NCI-H748 (cell line): ENCODE measurements around the gene DPRX.
"Not testable (repeated sequence)": the region's sequence is repeated elsewhere in the genome, so short reads cannot be mapped to it uniquely, and the experiment has no call there.

ENCODE experiments used
- DNase-seq: peaks from one replicate; lab custom pipeline; 2025; ENCODE audit not compliant: unreplicated experiment; lab: John Stamatoyannopoulos, UW

DPRX gene

GRCh38 chr19:53644061-53644816, 12.4 kb downstream of the DPRX start:
- DNase-seq: no peak

- DNase-seq: no peak
Measured at GRCh38 chr19:53646144-53646543, 14.3 kb downstream of the DPRX start.

GRCh38 chr19:53647350-53647749, 15.6 kb downstream of the DPRX start:
- DNase-seq: no peak

GRCh38 chr19:53647792-53648191, 16.0 kb downstream of the DPRX start:
- DNase-seq: no peak

GRCh38 chr19:53649746-53650593, 18.2 kb downstream of the DPRX start:
- no peak for DNase-seq

- no peak for DNase-seq
Measured at GRCh38 chr19:53652476-53652875, 20.7 kb downstream of the DPRX start.

GRCh38 chr19:53655042-53655665, 23.4 kb downstream of the DPRX start:
- DNase-seq: no peak

- DNase-seq: no peak
Measured at GRCh38 chr19:53657330-53657729, 25.5 kb downstream of the DPRX start.

GRCh38 chr19:53657778-53658177, 26.0 kb downstream of the DPRX start:
- no peak for DNase-seq

- DNase-seq: no peak
Measured at GRCh38 chr19:53659292-53659691, 27.5 kb downstream of the DPRX start.

- DNase-seq: no peak
Measured at GRCh38 chr19:53660584-53660983, 28.8 kb downstream of the DPRX start.

- peak; percentile 42 for DNase-seq
Measured at GRCh38 chr19:53662209-53662608, 30.4 kb downstream of the DPRX start.

GRCh38 chr19:53664152-53664551, 32.4 kb downstream of the DPRX start:
- DNase-seq: no peak

GRCh38 chr19:53664760-53665159, 33.0 kb downstream of the DPRX start:
- DNase-seq: no peak

GRCh38 chr19:53666331-53666730, 34.5 kb downstream of the DPRX start:
- not testable (repeated sequence) for DNase-seq

- not testable (repeated sequence) for DNase-seq
Measured at GRCh38 chr19:53668804-53669203, 37.0 kb downstream of the DPRX start.

GRCh38 chr19:53670345-53670744, 38.5 kb downstream of the DPRX start:
- no peak for DNase-seq

GRCh38 chr19:53671663-53672062, 39.9 kb downstream of the DPRX start:
- no peak for DNase-seq
